ENCODE measurements around the gene TBL1XR1. TPM values are rescaled to one million over a fixed set of nuclear protein-coding genes. Genes with fewer than 3 reads are reported as not detected.

Gene TBL1XR1
- total and polyA plus RNA-seq, 2 of the 4 experiments (the other 2 are of a cell fraction) = 25.2 to 170 TPM

GRCh38 chr3:177180506-177180905, 16.8 kb downstream of the TBL1XR1 start:
- peaks cover 2% of the 10 kb centered on the region; the same call in 1 of the 2 replicates for H3K36me3 ChIP-seq (ENCODE audit: control insufficient read depth, insufficient read depth, low read length)
- no peaks in the 10 kb centered on the region for H3K9me3 ChIP-seq (ENCODE audit: control insufficient read depth, insufficient read depth, low read length)
- H3K9me1 ChIP-seq (ENCODE audit: insufficient read depth, low read length) = peaks cover 10% of the 10 kb centered on the region
- H3K4me1 ChIP-seq (ENCODE audit: control insufficient read depth, insufficient read depth, low read length) = peaks cover 6% of the 10 kb centered on the region
- H3K9ac ChIP-seq (ENCODE audit: low read depth, low read length) = no peak overlapping the region
- dilution Hi-C loops (cut with HindIII; ENCODE audit: low sequenced_read_pairs, unreplicated experiment) (no loop called here), in situ Hi-C loops (cut with MboI; ENCODE audit: low sequenced_read_pairs) (loop anchor here (10.0 kb wide), 1 partner anchor 1144 kb away; no protein-coding TSS in a partner anchor), intact Hi-C loops (cut with micrococcal nuclease) (no loop called here)
- ChIA-PET POLR2A (ENCODE audit: unreplicated experiment) (no interaction called here), CTCF (no interaction called here)
- H2AFZ ChIP-seq (replicated peaks; ENCODE audit: low read length, poor library complexity) = no peak overlapping the region
- no peak overlapping the region for H2BK5ac ChIP-seq (ENCODE audit: low read depth, low read length, poor library complexity, severe bottlenecking)
- no peak overlapping the region for H2BK120ac ChIP-seq (ENCODE audit: low read depth, low read length)
- H3K4me2 ChIP-seq (ENCODE audit: low read depth, low read length) = no peak overlapping the region
- ATAC-seq (ENCODE audit: low read depth) = no peak
- no peak overlapping the region for H3K18ac ChIP-seq (ENCODE audit: low read depth, low read length)
- H3K4ac ChIP-seq (ENCODE audit: low read depth, low read length) = no peak overlapping the region
- BruUV-seq (replicated peaks) = no TSS peak
- no peak overlapping the region for H2BK20ac ChIP-seq (ENCODE audit: low read depth, low read length)
- no peak overlapping the region for H2AK5ac ChIP-seq (ENCODE audit: low read depth, low read length)
- no peak for DNase-seq
- H4K91ac ChIP-seq (ENCODE audit: insufficient read depth, low read depth, low read length) = no peak overlapping the region
- no peak overlapping the region for H2AK9ac ChIP-seq (replicated peaks; ENCODE audit: low read depth, low read length, poor library complexity)
- no peak overlapping the region for H4K8ac ChIP-seq (ENCODE audit: low read depth in 2 of 2, low read length in 2 of 2)
- no peak overlapping the region for H3K4me3 ChIP-seq (ENCODE audit: insufficient read depth, low read depth, low read length)
- no peak overlapping the region for H3K56ac ChIP-seq (ENCODE audit: extremely low read depth, insufficient read depth, low read length)
- H3K27me3 ChIP-seq (ENCODE audit: control insufficient read depth, insufficient read depth, low read length) = no peaks in the 10 kb centered on the region
- no peak for TF ChIP-seq NFE2L2 (IDR thresholded peaks at IDR 0.05; ENCODE audit: low read depth, low read length)
- H4K20me1 ChIP-seq (ENCODE audit: insufficient read depth, low read length) = peaks cover 87% of the 10 kb centered on the region
- H3K27ac ChIP-seq (ENCODE audit: insufficient read depth, low read length) = no peak overlapping the region
- H3K14ac ChIP-seq (replicated peaks; ENCODE audit: low read depth, low read length) = no peak overlapping the region
- H3K23ac ChIP-seq (ENCODE audit: low read depth, low read length) = no peak overlapping the region
- H3K79me1 ChIP-seq (ENCODE audit: low read depth in 1 of 2, low read length in 2 of 2) = peaks cover 7 to 56% of the 10 kb centered on the region in 2 experiments; a peak in 3 of 4 replicates
- no peak overlapping the region for H4K5ac ChIP-seq (ENCODE audit: low read depth, low read length)
- no peak overlapping the region for H2BK15ac ChIP-seq (ENCODE audit: low read depth, low read length)
- WGBS, 2 experiments (ENCODE audit: extremely low coverage in 2 of 2, insufficient read length in 1 of 2) = 83% methylated on average over 1 of the region's 5 CpGs; no CpG with 5 or more reads in 1 of the 2 experiments

Measured in IMR-90 (cell line).